ENCODE data around the gene XRCC5. TPM values are rescaled to one million over a fixed set of nuclear protein-coding genes. Genes with fewer than 3 reads are reported as not detected.

XRCC5 gene
- total RNA-seq, 2 experiments from 2014 or later = 292 to 331 TPM

GRCh38 chr2:216149741-216150140 is 40.6 kb downstream of the XRCC5 start:
- H3K36me3 Mint-ChIP-seq (ENCODE audit: low read depth) = peaks cover 67% of the 10 kb centered on the region
- CTCF ChIA-PET = interaction anchor here (1.1 to 1.4 kb wide), 2 partner anchors 9 to 16 kb away, joined by 3 to 5 read pairs; no protein-coding TSS in a partner anchor
- no peaks in the 10 kb centered on the region for H3K9me3 Mint-ChIP-seq
- peaks cover 24% of the 10 kb centered on the region for H3K4me1 Mint-ChIP-seq
- no peaks in the 10 kb centered on the region for H3K27me3 Mint-ChIP-seq
- DNase-seq = no peak
- no peak overlapping the region for H3K27ac Mint-ChIP-seq
- POLR2A ChIA-PET = no interaction called here
- H3K4me3 Mint-ChIP-seq = no peak overlapping the region

DNA sequence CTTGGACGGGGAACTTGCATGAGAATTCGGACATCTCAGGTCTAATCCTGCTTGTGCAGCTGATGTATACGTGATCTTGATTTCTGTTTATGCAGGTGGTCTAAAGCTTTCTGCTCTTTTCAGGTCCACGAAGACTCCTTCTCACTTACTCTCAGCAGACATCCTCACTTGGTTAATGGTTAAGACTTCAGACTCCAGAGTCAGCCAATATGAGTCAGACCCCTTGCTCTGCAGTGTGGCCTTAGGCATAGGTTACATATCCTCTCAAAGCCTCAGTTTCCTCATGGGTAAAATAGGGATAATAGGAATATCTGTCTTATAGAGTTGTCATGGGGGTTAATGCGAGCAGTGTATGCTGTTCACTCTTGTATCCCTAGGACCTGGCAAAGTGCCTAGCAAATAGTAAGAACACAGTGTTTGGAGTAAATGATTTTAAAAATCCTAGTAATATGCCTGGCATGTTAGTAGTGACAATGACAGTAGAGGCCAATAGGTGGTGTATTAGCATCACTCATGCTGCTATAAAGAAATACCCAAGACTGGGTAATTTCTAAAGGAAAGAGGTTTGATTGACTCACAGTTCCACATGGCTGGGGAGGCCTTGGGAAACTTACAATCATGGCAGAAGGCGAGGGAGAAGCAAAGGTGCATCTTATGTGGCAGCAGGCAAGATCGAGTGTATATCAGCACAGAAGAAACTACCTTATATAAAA is 42.3 kb downstream of the XRCC5 start:
- H3K4me1 Mint-ChIP-seq = peaks cover 23% of the 10 kb centered on the region
- CTCF ChIA-PET = interaction anchor here (1.2 kb wide), 1 partner anchor 41 kb away, joined by 4 read pairs; no protein-coding TSS in a partner anchor
- H3K27ac Mint-ChIP-seq = peak overlapping the region; percentile 21
- H3K27me3 Mint-ChIP-seq = no peaks in the 10 kb centered on the region
- no peaks in the 10 kb centered on the region for H3K9me3 Mint-ChIP-seq
- DNase-seq = no peak
- POLR2A ChIA-PET = no interaction called here
- H3K4me3 Mint-ChIP-seq = no peak overlapping the region
- H3K36me3 Mint-ChIP-seq (ENCODE audit: low read depth) = peaks cover 80% of the 10 kb centered on the region

DNA sequence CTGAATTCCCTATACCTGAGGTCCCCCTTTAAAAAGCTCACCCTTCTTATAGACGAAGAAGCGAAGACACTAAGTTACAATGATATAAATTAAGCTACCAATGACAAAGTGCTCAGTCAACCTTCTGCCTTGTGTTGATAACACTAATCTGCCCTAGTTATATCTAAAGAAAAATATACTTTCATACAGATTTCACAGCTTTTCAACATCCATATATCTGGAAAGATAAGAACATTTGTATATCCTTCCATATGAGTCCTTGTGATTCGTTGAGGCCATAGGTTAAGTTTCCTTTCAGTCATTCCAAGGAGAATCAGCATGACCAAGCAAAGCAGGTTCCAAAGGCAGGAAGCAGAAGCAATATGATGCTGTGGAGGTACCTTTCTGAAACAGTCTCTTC is 46.8 kb downstream of the XRCC5 start:
- Mint-ChIP-seq H3K27me3 (no peaks in the 10 kb centered on the region), H3K36me3 (ENCODE audit: low read depth) (peaks cover 77% of the 10 kb centered on the region), H3K4me3 (no peak overlapping the region), H3K9me3 (no peaks in the 10 kb centered on the region), H3K27ac (no peak overlapping the region), H3K4me1 (peaks cover 22% of the 10 kb centered on the region)
- POLR2A ChIA-PET = interaction anchor here (0.7 kb wide), 1 partner anchor 30 kb away, joined by 4 read pairs; no protein-coding TSS in a partner anchor
- CTCF ChIA-PET = interaction anchor here (1.0 kb wide), 1 partner anchor 10 kb away, joined by 3 read pairs; no protein-coding TSS in a partner anchor
- DNase-seq = no peak

GRCh38 chr2:216156822-216157221 is 47.7 kb downstream of the XRCC5 start:
- no peak for DNase-seq
- Mint-ChIP-seq H3K9me3 (no peaks in the 10 kb centered on the region), H3K36me3 (ENCODE audit: low read depth) (peaks cover 77% of the 10 kb centered on the region), H3K4me3 (no peak overlapping the region), H3K4me1 (peaks cover 28% of the 10 kb centered on the region), H3K27me3 (no peaks in the 10 kb centered on the region), H3K27ac (no peak overlapping the region)
- ChIA-PET POLR2A (no interaction called here), CTCF (interaction anchor here (0.6 to 1.1 kb wide), 4 partner anchors 9 to 92 kb away, joined by 3 read pairs; no protein-coding TSS in a partner anchor)

DNA sequence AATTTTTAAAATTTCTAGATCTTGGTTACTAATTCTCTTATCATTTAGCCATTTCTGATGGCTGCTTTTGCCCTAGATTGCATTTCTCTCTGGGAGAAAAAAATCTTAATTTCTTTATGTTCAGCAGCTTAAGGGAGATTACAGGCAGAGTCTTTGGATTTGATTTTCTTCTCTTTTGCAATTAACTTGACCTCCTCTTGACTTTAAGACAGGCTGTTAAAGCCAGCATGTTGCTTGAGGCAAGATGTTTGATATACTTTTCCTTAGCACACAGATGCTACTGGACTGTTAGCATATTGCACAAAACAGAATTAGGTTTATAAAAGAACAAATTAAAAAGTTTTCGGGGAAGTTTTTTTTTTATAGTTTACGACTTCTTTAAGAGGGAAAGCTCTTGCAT is 50.0 kb downstream of the XRCC5 start:
- Mint-ChIP-seq H3K4me1 (peaks cover 24% of the 10 kb centered on the region), H3K36me3 (ENCODE audit: low read depth) (peaks cover 79% of the 10 kb centered on the region), H3K27me3 (no peaks in the 10 kb centered on the region), H3K4me3 (no peak overlapping the region), H3K27ac (no peak overlapping the region), H3K9me3 (no peaks in the 10 kb centered on the region)
- ChIA-PET POLR2A (no interaction called here), CTCF (interaction anchor here (0.6 to 2.3 kb wide), 2 partner anchors 19 to 356 kb away, joined by 3 to 5 read pairs; no protein-coding TSS in a partner anchor)
- DNase-seq = no peak

- no peaks in the 10 kb centered on the region for H3K27me3 Mint-ChIP-seq
- peaks cover 79% of the 10 kb centered on the region for H3K36me3 Mint-ChIP-seq (ENCODE audit: low read depth)
- POLR2A ChIA-PET = no interaction called here
- CTCF ChIA-PET = interaction anchor here (0.6 to 2.3 kb wide), 2 partner anchors 19 to 356 kb away, joined by 3 to 5 read pairs; no protein-coding TSS in a partner anchor
- peaks cover 26% of the 10 kb centered on the region for H3K4me1 Mint-ChIP-seq
- no peak overlapping the region for H3K4me3 Mint-ChIP-seq
- no peaks in the 10 kb centered on the region for H3K9me3 Mint-ChIP-seq
- no peak for DNase-seq
- no peak overlapping the region for H3K27ac Mint-ChIP-seq
These were observed 50.5 kb downstream of the XRCC5 start for GRCh38 chr2:216159646-216160045.

DNA sequence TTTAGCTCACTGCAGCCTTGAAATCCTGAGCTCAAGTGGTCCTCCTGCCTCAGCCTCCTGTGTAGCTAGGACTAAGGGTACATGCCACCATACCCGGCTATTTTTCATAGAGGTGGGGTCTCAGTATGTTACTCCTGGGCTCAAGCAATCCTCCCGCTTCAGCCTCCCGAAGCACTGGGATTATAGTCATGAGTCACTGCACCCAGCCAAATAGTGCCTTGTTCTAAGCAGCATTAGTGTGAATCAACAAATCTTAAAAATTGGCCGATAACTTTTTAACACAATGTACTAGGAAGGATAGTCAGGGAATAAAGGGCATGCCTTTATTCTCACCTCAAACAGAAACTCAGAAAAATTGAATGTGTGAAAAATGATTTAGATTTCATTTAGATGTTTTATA is 51.6 kb downstream of the XRCC5 start:
- Mint-ChIP-seq H3K4me3 (no peak overlapping the region), H3K9me3 (no peaks in the 10 kb centered on the region), H3K27me3 (no peaks in the 10 kb centered on the region), H3K36me3 (ENCODE audit: low read depth) (peaks cover 82% of the 10 kb centered on the region), H3K27ac (peak overlapping the region; percentile 54), H3K4me1 (peaks cover 26% of the 10 kb centered on the region)
- ChIA-PET CTCF (interaction anchor here (2.3 to 2.8 kb wide), 2 partner anchors 12 to 20 kb away, joined by 5 to 15 read pairs; no protein-coding TSS in a partner anchor), POLR2A (no interaction called here)
- no peak for DNase-seq

DNA sequence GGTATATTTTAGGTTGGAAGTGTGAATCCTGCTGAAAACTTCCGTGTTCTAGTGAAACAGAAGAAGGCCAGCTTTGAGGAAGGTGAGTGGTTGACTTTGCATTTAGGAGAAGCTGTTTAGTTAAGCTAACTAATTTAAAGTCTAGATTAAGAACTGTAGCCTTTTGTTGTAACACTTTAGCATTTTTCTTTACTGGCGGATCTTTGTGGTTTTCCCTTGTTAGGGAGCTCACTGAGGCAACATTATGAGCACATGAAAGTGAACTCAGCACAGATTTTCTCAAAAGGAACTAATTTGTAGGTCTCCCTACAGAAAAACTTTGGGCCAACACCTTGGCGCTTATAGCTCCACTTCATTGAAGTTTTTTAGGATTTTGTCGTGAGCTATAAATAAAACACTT is 52.8 kb downstream of the XRCC5 start:
- peaks cover 79% of the 10 kb centered on the region for H3K36me3 Mint-ChIP-seq (ENCODE audit: low read depth)
- no peak for DNase-seq
- H3K27me3 Mint-ChIP-seq = no peaks in the 10 kb centered on the region
- H3K9me3 Mint-ChIP-seq = no peaks in the 10 kb centered on the region
- ChIA-PET CTCF (interaction anchor here (1.6 to 2.8 kb wide), 2 partner anchors 10 to 18 kb away, joined by 3 to 15 read pairs; no protein-coding TSS in a partner anchor), POLR2A (no interaction called here)
- H3K4me1 Mint-ChIP-seq = peaks cover 29% of the 10 kb centered on the region
- H3K27ac Mint-ChIP-seq = no peak overlapping the region
- H3K4me3 Mint-ChIP-seq = no peak overlapping the region

DNA sequence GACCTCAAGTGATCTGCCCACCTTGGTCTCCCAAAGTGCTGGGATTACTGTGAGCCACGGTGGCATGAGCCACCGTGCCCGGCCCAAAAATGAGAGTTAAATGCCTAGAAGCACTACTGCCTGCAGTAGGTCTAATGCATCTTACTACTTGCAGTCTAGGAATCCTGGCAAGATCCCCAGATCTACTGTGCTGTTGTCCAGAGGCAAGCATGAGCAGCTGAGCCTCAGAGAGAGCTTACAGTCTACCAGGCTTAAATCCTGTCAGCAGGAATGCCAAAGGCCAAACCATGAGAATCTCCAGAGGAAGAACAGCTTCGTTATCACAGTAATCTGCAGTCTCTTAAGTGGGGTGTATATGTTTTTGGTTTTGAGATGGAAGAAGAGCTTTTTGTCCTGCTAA is 54.4 kb downstream of the XRCC5 start:
- no peak overlapping the region for H3K4me3 Mint-ChIP-seq
- CTCF ChIA-PET = interaction anchor here (0.8 to 1.6 kb wide), 3 partner anchors 10 to 22 kb away, joined by 4 to 8 read pairs (median 4); no protein-coding TSS in a partner anchor
- H3K27ac Mint-ChIP-seq = peak overlapping the region; percentile 37

GRCh38 chr2:216164087-216164486 is 54.9 kb downstream of the XRCC5 start:
- Mint-ChIP-seq H3K27ac (no peak overlapping the region), H3K4me3 (no peak overlapping the region), H3K4me1 (peaks cover 21% of the 10 kb centered on the region), H3K36me3 (ENCODE audit: low read depth) (peaks cover 82% of the 10 kb centered on the region), H3K9me3 (no peaks in the 10 kb centered on the region), H3K27me3 (no peaks in the 10 kb centered on the region)
- no peak for DNase-seq
- POLR2A ChIA-PET = no interaction called here
- CTCF ChIA-PET = interaction anchor here (1.6 to 2.8 kb wide), 3 partner anchors 11 to 23 kb away, joined by 4 to 8 read pairs (median 5); no protein-coding TSS in a partner anchor

More for the DNA sequence above, 54.4 kb downstream of the XRCC5 start:
- Mint-ChIP-seq H3K9me3 (no peaks in the 10 kb centered on the region), H3K4me1 (peaks cover 23% of the 10 kb centered on the region), H3K36me3 (ENCODE audit: low read depth) (peaks cover 79% of the 10 kb centered on the region), H3K27me3 (no peaks in the 10 kb centered on the region)
- POLR2A ChIA-PET = interaction anchor here (0.6 kb wide), 1 partner anchor 32 kb away, joined by 3 read pairs; no protein-coding TSS in a partner anchor
- no peak for DNase-seq

DNA sequence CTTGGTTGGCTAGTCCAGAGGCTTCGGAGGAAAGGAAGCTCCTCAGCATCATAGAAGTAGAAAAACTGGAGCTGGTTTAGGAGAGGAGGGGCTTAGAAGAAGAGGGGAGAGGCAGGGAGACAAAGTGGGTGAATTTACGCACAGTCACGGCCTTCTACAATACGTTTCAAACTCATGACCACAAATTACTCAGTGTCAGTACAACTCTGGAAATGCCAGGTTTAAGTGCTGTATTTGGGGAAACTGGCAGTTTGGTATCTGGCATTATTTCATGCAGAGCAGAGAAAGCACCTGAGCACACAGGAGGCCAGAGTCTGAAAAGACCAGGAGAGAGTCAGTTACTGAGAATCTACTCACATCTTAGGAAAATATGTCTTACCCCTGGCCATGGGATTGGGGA is 55.4 kb downstream of the XRCC5 start:
- Mint-ChIP-seq H3K4me3 (no peak overlapping the region), H3K9me3 (no peaks in the 10 kb centered on the region), H3K36me3 (ENCODE audit: low read depth) (peaks cover 85% of the 10 kb centered on the region), H3K4me1 (peaks cover 19% of the 10 kb centered on the region), H3K27ac (peak overlapping the region; percentile 36), H3K27me3 (no peaks in the 10 kb centered on the region)
- DNase-seq = no peak
- POLR2A ChIA-PET = no interaction called here
- CTCF ChIA-PET = interaction anchor here (1.6 to 2.8 kb wide), 3 partner anchors 11 to 23 kb away, joined by 4 to 8 read pairs (median 5); no protein-coding TSS in a partner anchor

DNA sequence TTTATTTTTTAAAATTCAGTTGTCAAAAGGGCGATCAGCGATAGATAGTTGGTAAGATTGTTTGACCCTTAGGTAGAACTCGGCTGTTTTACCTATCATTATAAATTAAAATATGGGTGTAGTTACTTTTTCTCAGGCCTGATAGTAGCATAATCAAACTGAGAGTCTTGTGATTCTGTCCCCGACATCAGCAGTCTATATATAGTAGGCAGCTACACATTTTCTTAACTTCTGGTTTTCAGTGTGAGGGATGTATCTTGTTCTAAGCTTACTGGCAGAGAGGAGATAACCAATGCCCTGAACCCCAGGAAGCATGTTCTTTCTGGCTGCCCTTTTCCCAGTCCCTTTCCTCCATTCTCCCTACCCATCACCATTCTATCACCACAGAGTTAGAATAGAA is 56.6 kb downstream of the XRCC5 start:
- CTCF ChIA-PET = interaction anchor here (0.6 to 2.8 kb wide), 5 partner anchors 9 to 24 kb away, joined by 3 to 5 read pairs (median 3); no protein-coding TSS in a partner anchor
- H3K27ac Mint-ChIP-seq = no peak overlapping the region
- no peak overlapping the region for H3K4me3 Mint-ChIP-seq
- no peaks in the 10 kb centered on the region for H3K27me3 Mint-ChIP-seq
- H3K9me3 Mint-ChIP-seq = no peaks in the 10 kb centered on the region
- no peak for DNase-seq
- H3K4me1 Mint-ChIP-seq = peaks cover 19% of the 10 kb centered on the region
- H3K36me3 Mint-ChIP-seq (ENCODE audit: low read depth) = peaks cover 85% of the 10 kb centered on the region
- POLR2A ChIA-PET = interaction anchor here (0.6 kb wide), 1 partner anchor 63 kb away, joined by 3 read pairs; no protein-coding TSS in a partner anchor

DNA sequence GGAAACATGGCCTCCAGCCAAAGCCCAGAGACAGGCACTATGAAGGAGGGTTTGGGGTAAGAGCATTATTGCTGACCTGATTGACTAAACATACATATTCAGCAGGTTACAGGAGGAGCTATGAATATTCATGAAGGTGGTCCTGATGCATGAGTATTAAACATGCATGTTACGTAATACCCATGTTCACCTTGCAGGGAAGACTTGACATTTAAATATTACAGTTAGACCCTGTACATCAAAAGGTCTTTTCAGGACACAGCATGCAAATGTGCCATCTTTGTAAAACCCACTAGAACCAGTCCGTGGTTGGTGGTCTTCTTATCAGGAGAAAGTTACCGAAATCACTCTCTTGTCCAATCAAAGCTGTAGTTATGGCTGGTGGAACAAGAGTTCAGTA is 59.9 kb downstream of the XRCC5 start:
- Mint-ChIP-seq H3K27ac (no peak overlapping the region), H3K4me1 (peaks cover 8% of the 10 kb centered on the region), H3K27me3 (no peaks in the 10 kb centered on the region)

More for the DNA sequence above, 59.9 kb downstream of the XRCC5 start:
- ChIA-PET CTCF (interaction anchor here (1.2 kb wide), 1 partner anchor 37 kb away, joined by 3 read pairs; no protein-coding TSS in a partner anchor), POLR2A (no interaction called here)
- Mint-ChIP-seq H3K36me3 (ENCODE audit: low read depth) (peaks cover 80% of the 10 kb centered on the region), H3K9me3 (no peaks in the 10 kb centered on the region), H3K4me3 (no peak overlapping the region)
- no peak for DNase-seq

All from activated CD4-positive, alpha-beta T cell treated with anti-CD3 and anti-CD28 coated beads, Interleukin-2, amount 10 ng/mL, durations not matched to agents 7 days and 5 days (primary cell).